Body of pancreas (tissue), 4 donors: Measurements from ENCODE around the gene SIGLEC1. TPM values are rescaled to one million over a fixed set of nuclear protein-coding genes. Genes with fewer than 3 reads are reported as not detected.

Experiments used
- ATAC-seq: fragments of 150-250 bp; one replicate; pipeline ENCODE4 v1.9.1; 2016
- DNase-seq, 4 donors: peaks; one replicate each; pipeline ENCODE4 v3.0.0-alpha.2; 2019
- H3K27ac ChIP-seq, 4 donors: fragments of 200-600 bp; sonication (generic); 1 replicate in 3 of 4; 2 replicates in 1 of 4; pipeline versions ENCODE4 v1.5.1 to v1.6.1; 2016 to 2019; ENCODE audit warnings: mild to moderate bottlenecking in 1 of 4, mixed read lengths in 1 of 4, moderate library complexity in 1 of 4
- H3K27me3 ChIP-seq, 2 donors: fragments of 200-600 bp; sonication (generic); one replicate each; pipeline ENCODE4 v1.6.0; 2016; ENCODE audit warnings: mild to moderate bottlenecking in 1 of 2
- H3K36me3 ChIP-seq, 2 donors: fragments of 200-600 bp; sonication (generic); replicated peaks in 1 of 2; 2 replicates each; pipeline ENCODE4 v1.5.1; 2016; ENCODE audit warnings: low read depth in 2 of 2; ENCODE audit not compliant: insufficient read depth in 1 of 2
- H3K4me1 ChIP-seq: fragments of 200-600 bp; sonication (generic); one replicate; pipeline ENCODE4 v1.6.0; 2016
- H3K4me3 ChIP-seq, 2 donors: fragments of 200-600 bp; sonication (generic); 1 replicate in 1 of 2; 2 replicates in 1 of 2; pipeline ENCODE4 v1.5.1; 2016 to 2019
- H3K9me3 ChIP-seq, 3 donors: fragments of 200-600 bp; sonication (generic); 1 replicate in 2 of 3; 2 replicates in 1 of 3; pipeline ENCODE4 v1.5.1; 2016
- POLR2A ChIP-seq, 3 donors: fragments of 450-650 bp; IDR thresholded peaks; one replicate each; pipeline ENCODE4 v1.6.1; 2016; ENCODE audit warnings: antibody characterized with exemption in 3 of 3, mild to moderate bottlenecking in 2 of 3
- WGBS, 2 donors: methylation state at CpG; one replicate each; pipeline ENCODE4 v1.1.5; 2017; 5-methylcytosine and 5-hydroxymethylcytosine counted together
- intact Hi-C: fragments of 100-400 bp; cut with DNase I; formaldehyde crosslinking; loops from one replicate; pipeline ENCODE4 v1.15.1; 2023
- total RNA-seq, 2 donors: library from RNA; depleted of rRNA; stranded (reverse); fragments of >200 nt; gene quantifications; one replicate each; pipeline ENCODE4 v1.1.0, GENCODE V29; 2016
- TF ChIP-seq, protein P1 (sequence below), 7 experiments: fragments of 450-650 bp in 4 of 7; fragments of 200-600 bp in 3 of 7; sonication (generic) in 3 of 7; IDR thresholded peaks; one replicate each; pipeline ENCODE4 v1.5.1; 2016 to 2019; ENCODE audit warnings: antibody characterized with exemption in 7 of 7

The SIGLEC1 gene
- total RNA-seq, 2 donors from 2014 or later, result 2.1 to 5.9 TPM

DNA sequence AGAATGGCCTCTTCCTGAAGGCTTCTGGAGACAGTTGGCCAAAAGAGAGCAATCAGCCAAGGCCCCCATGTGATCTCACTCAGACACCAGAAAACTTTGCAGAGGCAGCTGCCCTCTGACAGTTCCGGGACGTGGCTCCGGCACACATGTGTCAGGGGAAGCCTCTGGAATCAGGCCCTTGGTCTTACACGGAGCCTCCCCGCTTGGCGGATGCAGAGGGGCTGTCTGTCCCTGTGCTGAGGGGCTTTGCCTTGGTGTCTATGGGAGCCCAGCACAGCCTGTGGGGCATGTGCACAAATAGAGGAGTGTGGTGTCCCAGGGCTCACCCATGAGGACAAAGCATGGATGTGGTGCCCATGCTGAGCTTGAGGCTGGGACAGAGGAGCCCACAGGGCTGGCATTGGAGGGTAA, 13.8 kb downstream of the SIGLEC1 start:
- TF ChIP-seq, protein P1, sequence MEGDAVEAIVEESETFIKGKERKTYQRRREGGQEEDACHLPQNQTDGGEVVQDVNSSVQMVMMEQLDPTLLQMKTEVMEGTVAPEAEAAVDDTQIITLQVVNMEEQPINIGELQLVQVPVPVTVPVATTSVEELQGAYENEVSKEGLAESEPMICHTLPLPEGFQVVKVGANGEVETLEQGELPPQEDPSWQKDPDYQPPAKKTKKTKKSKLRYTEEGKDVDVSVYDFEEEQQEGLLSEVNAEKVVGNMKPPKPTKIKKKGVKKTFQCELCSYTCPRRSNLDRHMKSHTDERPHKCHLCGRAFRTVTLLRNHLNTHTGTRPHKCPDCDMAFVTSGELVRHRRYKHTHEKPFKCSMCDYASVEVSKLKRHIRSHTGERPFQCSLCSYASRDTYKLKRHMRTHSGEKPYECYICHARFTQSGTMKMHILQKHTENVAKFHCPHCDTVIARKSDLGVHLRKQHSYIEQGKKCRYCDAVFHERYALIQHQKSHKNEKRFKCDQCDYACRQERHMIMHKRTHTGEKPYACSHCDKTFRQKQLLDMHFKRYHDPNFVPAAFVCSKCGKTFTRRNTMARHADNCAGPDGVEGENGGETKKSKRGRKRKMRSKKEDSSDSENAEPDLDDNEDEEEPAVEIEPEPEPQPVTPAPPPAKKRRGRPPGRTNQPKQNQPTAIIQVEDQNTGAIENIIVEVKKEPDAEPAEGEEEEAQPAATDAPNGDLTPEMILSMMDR (IDR thresholded peaks at IDR 0.05), result no peak
- TF ChIP-seq POLR2A (IDR thresholded peaks at IDR 0.05), result no peak
- intact Hi-C loops, result no loop called here
- Histone ChIP-seq H3K9me3 (no peaks in the 10 kb centered on the region), H3K36me3 (no peaks in the 10 kb centered on the region), H3K4me1 (no peaks in the 10 kb centered on the region), H3K27ac (no peak overlapping the region), H3K27me3 (no peaks in the 10 kb centered on the region), H3K4me3 (no peak overlapping the region)
- no peak for ATAC-seq
- no peak for DNase-seq
- 57 to 77% methylated on average over 3 to 6 of the region's 6 CpGs for WGBS, 2 donors

- DNase-seq, result no peak
- Histone ChIP-seq H3K36me3 (no peaks in the 10 kb centered on the region), H3K4me1 (no peaks in the 10 kb centered on the region), H3K27me3 (no peaks in the 10 kb centered on the region), H3K9me3 (no peaks in the 10 kb centered on the region), H3K27ac (no peak overlapping the region), H3K4me3 (no peak overlapping the region)
- 58 to 79% methylated on average over 6 to 17 of the region's 18 CpGs for WGBS, 2 donors
- intact Hi-C loops, result no loop called here
- no peak for ATAC-seq
- TF ChIP-seq POLR2A (IDR thresholded peaks at IDR 0.05), result no peak
- TF ChIP-seq, protein P1 (IDR thresholded peaks at IDR 0.05), result no peak
These were observed 14.7 kb downstream of the SIGLEC1 start for GRCh38 chr20:3697588-3698305.

- ATAC-seq, result no peak
- Histone ChIP-seq H3K36me3 (no peaks in the 10 kb centered on the region), H3K4me1 (no peaks in the 10 kb centered on the region), H3K9me3 (no peaks in the 10 kb centered on the region), H3K27me3 (no peaks in the 10 kb centered on the region), H3K4me3 (no peak overlapping the region), H3K27ac (no peak overlapping the region)
- DNase-seq, result no peak
- 69 to 74% methylated on average over 8 to 13 of the region's 15 CpGs for WGBS, 2 donors
- intact Hi-C loops, result no loop called here
- TF ChIP-seq, protein P1 (IDR thresholded peaks at IDR 0.05), result no peak
- TF ChIP-seq POLR2A (IDR thresholded peaks at IDR 0.05), result no peak
These were observed 15.4 kb downstream of the SIGLEC1 start for GRCh38 chr20:3696745-3697587.

GRCh38 chr20:3696200-3696599, 16.2 kb downstream of the SIGLEC1 start:
- intact Hi-C loops, result no loop called here
- H3K27me3 ChIP-seq, result no peaks in the 10 kb centered on the region
- H3K27ac ChIP-seq, result no peak overlapping the region
- H3K4me1 ChIP-seq, result no peaks in the 10 kb centered on the region
- H3K36me3 ChIP-seq, result no peaks in the 10 kb centered on the region
- no peak overlapping the region for H3K4me3 ChIP-seq
- ATAC-seq (no peak), DNase-seq (no peak)
- H3K9me3 ChIP-seq, result no peaks in the 10 kb centered on the region
- 85% methylated on average over 1 of the region's 1 CpG; no CpG with 5 or more reads in 1 of the 2 donors for WGBS, 2 donors
- TF ChIP-seq, protein P1 (IDR thresholded peaks at IDR 0.05), result peak in 4 of 7 experiments; percentile 4 to 16 (median 12)
- TF ChIP-seq POLR2A (IDR thresholded peaks at IDR 0.05), result no peak
